Vagina (tissue), 2 donors: ENCODE data around the gene ZKSCAN3.

Experiments
- CTCF ChIP-seq, 3 experiments: fragments of 450-650 bp in 2 of 3; fragments of 200-600 bp in 1 of 3; sonication (generic) in 1 of 3; IDR thresholded peaks; one replicate each; pipeline ENCODE4 v1.5.1; 2017 to 2019; ENCODE audit warnings: antibody characterized with exemption in 3 of 3, mild to moderate bottlenecking in 2 of 3, moderate library complexity in 2 of 3
- POLR2A ChIP-seq, 2 donors: fragments of 450-650 bp; IDR thresholded peaks; one replicate each; pipeline ENCODE4 v1.6.1; 2017; ENCODE audit warnings: antibody characterized with exemption in 2 of 2, mild to moderate bottlenecking in 2 of 2, moderate library complexity in 2 of 2

GRCh38 chr6:28393912-28394662 is 44.3 kb downstream of the ZKSCAN3 start:
- TF ChIP-seq POLR2A (IDR thresholded peaks at IDR 0.05) = no peak
- no peak for TF ChIP-seq CTCF (IDR thresholded peaks at IDR 0.05)
